Neuronal stem cell (in vitro differentiated cells): Measurements from ENCODE around the gene ZNF407.

Experiments
- DNase-seq: peaks from one replicate; pipeline ENCODE4 v3.0.0-alpha.2; 2013; ENCODE audit warnings: low spot score
- H2AFZ ChIP-seq: one replicate; pipeline ENCODE4 v1.6.1; 2013; ENCODE audit warnings: mild to moderate bottlenecking, low read length, inconsistent platforms
- H2AK5ac ChIP-seq: 2 replicates; pipeline ENCODE4 v1.6.1; 2013; ENCODE audit warnings: low read depth, mild to moderate bottlenecking, inconsistent platforms, low read length, moderate library complexity, mixed read lengths
- H2BK120ac ChIP-seq: 2 replicates; pipeline ENCODE4 v1.6.1; 2013; ENCODE audit warnings: low read depth, mild to moderate bottlenecking, inconsistent platforms, low read length, moderate library complexity, mixed read lengths
- H2BK12ac ChIP-seq: one replicate; pipeline ENCODE4 v1.6.1; 2013; ENCODE audit warnings: low read length, inconsistent platforms
- H2BK15ac ChIP-seq: 2 replicates; pipeline ENCODE4 v1.6.1; 2013; ENCODE audit warnings: mild to moderate bottlenecking, low read length, inconsistent platforms, mixed read lengths
- H2BK5ac ChIP-seq: one replicate; pipeline ENCODE4 v1.6.1; 2013; ENCODE audit warnings: inconsistent platforms, mild to moderate bottlenecking, low read length, moderate library complexity
- H3K14ac ChIP-seq: one replicate; pipeline ENCODE4 v1.6.1; 2013; ENCODE audit warnings: low read length, inconsistent platforms
- H3K18ac ChIP-seq: 2 replicates; pipeline ENCODE4 v1.6.1; 2013; ENCODE audit warnings: low read length, inconsistent platforms
- H3K23ac ChIP-seq: 2 replicates; pipeline ENCODE4 v1.6.1; 2013; ENCODE audit warnings: low read depth, mild to moderate bottlenecking, mixed read lengths, low read length, inconsistent platforms; ENCODE audit not compliant: poor library complexity
- H3K27ac ChIP-seq: replicated peaks from 3 replicates; pipeline ENCODE4 v1.5.1; 2013; ENCODE audit warnings: low read length, inconsistent platforms
- H3K27me3 ChIP-seq, 3 experiments: 2 replicates each; pipeline ENCODE4 v1.6.1; 2013; ENCODE audit warnings: low read length in 3 of 3, mild to moderate bottlenecking in 2 of 3, inconsistent platforms in 1 of 3, low read depth in 1 of 3, mixed read lengths in 1 of 3, moderate library complexity in 1 of 3; ENCODE audit not compliant: control insufficient read depth in 3 of 3, insufficient read depth in 3 of 3
- H3K36me3 ChIP-seq, 2 donors: replicated peaks in 1 of 2; 2 replicates each; pipeline ENCODE4 v1.6.1; 2013; ENCODE audit warnings: low read length in 2 of 2; ENCODE audit not compliant: control insufficient read depth in 2 of 2, insufficient read depth in 2 of 2
- H3K4ac ChIP-seq: 2 replicates; pipeline ENCODE4 v1.6.1; 2013; ENCODE audit warnings: inconsistent platforms, mild to moderate bottlenecking, low read length, moderate library complexity
- H3K4me1 ChIP-seq, 2 donors: 1 replicate in 1 of 2; 2 replicates in 1 of 2; pipeline ENCODE4 v1.6.1; 2013; ENCODE audit warnings: low read length in 2 of 2, low read depth in 1 of 2; ENCODE audit not compliant: control insufficient read depth in 2 of 2, insufficient read depth in 1 of 2
- H3K4me2 ChIP-seq: one replicate; pipeline ENCODE4 v1.6.1; 2013; ENCODE audit warnings: mild to moderate bottlenecking, low read length, inconsistent platforms; ENCODE audit not compliant: insufficient read depth, poor library complexity, severe bottlenecking
- H3K4me3 ChIP-seq, 2 donors: 2 replicates each; pipeline ENCODE4 v1.5.1; 2013; ENCODE audit warnings: low read length in 2 of 2, mild to moderate bottlenecking in 2 of 2, inconsistent platforms in 1 of 2, moderate library complexity in 1 of 2
- H3K79me1 ChIP-seq: one replicate; pipeline ENCODE4 v1.6.1; 2013; ENCODE audit warnings: low read depth, mild to moderate bottlenecking, inconsistent platforms, low read length, moderate library complexity
- H3K9ac ChIP-seq: one replicate; pipeline ENCODE4 v1.6.1; 2013; ENCODE audit warnings: mild to moderate bottlenecking, low read depth, low read length, inconsistent platforms; ENCODE audit not compliant: poor library complexity
- H3K9me3 ChIP-seq, 2 donors: replicated peaks in 1 of 2; 2 replicates each; pipeline versions ENCODE3 to v1.6.1; 2013; ENCODE audit warnings: low read length in 2 of 2, mild to moderate bottlenecking in 2 of 2, inconsistent platforms in 1 of 2, low read depth in 1 of 2, mixed read lengths in 1 of 2, moderate library complexity in 1 of 2; ENCODE audit not compliant: control insufficient read depth in 2 of 2, insufficient read depth in 1 of 2
- H4K8ac ChIP-seq: one replicate; pipeline ENCODE4 v1.6.1; 2013; ENCODE audit warnings: low read depth, mild to moderate bottlenecking, inconsistent platforms, low read length, moderate library complexity
- H4K91ac ChIP-seq: one replicate; pipeline ENCODE4 v1.6.1; 2013; ENCODE audit warnings: low read length, low read depth, mild to moderate bottlenecking, inconsistent platforms; ENCODE audit not compliant: poor library complexity
- WGBS, 2 donors: extraction: QIAGEN DNeasy Blood & Tissue Kit; methylation state at CpG; one replicate each; pipeline ENCODE4 v1.1.7; 2013; ENCODE audit warnings: missing lambda C conversion rate in 2 of 2, mixed read lengths in 1 of 2; ENCODE audit not compliant: insufficient read length in 2 of 2, insufficient replicate concordance in 1 of 2; ENCODE audit errors: extremely low coverage in 2 of 2; 5-methylcytosine and 5-hydroxymethylcytosine counted together

The ZNF407 gene

DNA sequence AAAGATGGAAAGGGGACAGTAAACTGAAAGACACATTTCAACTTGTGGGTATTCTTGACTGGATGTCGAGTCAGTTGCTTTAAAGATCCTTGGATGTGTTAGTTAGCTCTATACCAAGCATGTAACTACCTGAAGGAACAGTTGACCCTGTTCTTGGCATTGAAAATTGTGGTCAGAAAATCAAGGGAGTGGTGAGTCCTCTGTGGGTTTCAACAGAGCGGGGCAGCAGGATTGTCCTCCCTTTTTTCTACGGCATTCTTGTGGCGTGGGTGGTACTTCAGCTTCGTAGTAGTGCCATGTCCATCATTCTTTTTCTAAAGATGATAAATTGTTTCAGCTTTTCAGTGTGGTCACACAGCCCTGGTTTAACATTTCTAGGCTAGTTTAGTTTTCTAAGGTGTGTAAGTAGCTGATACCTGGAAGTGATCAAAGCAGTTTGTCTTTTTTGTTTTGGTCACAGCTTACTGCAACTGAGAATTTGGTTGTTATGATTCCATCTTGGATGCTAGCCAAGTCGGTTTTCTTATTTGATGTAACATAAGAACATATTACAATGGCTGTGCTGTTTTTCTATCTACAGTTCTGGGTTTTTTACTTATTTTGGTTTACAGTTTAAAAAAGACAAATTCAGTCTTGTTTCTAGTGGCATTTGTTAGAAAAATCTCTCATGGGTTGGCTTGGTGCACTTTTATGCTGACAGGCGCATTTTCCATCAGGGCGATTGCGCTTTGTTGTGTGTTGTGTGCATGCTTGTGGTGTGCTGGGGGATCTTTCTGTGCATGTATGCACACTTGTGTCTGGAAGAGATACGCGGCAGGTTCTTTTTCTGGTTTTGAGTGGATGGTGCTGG lies 84.7 kb downstream of the ZNF407 start:
- no peak overlapping the region for H4K8ac ChIP-seq
- no peaks in the 10 kb centered on the region for H3K36me3 ChIP-seq
- no peaks in the 10 kb centered on the region for H3K27me3 ChIP-seq
- H3K23ac ChIP-seq: no peak overlapping the region
- no peak overlapping the region for H2BK5ac ChIP-seq
- H2AFZ ChIP-seq: no peak overlapping the region
- no peak overlapping the region for H3K4me3 ChIP-seq
- H3K9ac ChIP-seq: no peak overlapping the region
- no peak overlapping the region for H2AK5ac ChIP-seq
- no peak overlapping the region for H3K4ac ChIP-seq
- H3K18ac ChIP-seq: no peak overlapping the region
- no peak overlapping the region for H3K4me2 ChIP-seq
- WGBS, 2 donors: no CpG with 5 or more reads among the region's 11 CpGs
- H3K79me1 ChIP-seq: no peaks in the 10 kb centered on the region
- no peak for DNase-seq
- no peak overlapping the region for H2BK15ac ChIP-seq
- H4K91ac ChIP-seq: no peak overlapping the region
- no peak overlapping the region for H2BK12ac ChIP-seq
- H3K4me1 ChIP-seq: no peaks in the 10 kb centered on the region
- H3K27ac ChIP-seq: no peak overlapping the region
- no peak overlapping the region for H3K14ac ChIP-seq
- peaks cover 4 to 5% of the 10 kb centered on the region in 2 donors for H3K9me3 ChIP-seq
- no peak overlapping the region for H2BK120ac ChIP-seq

DNA sequence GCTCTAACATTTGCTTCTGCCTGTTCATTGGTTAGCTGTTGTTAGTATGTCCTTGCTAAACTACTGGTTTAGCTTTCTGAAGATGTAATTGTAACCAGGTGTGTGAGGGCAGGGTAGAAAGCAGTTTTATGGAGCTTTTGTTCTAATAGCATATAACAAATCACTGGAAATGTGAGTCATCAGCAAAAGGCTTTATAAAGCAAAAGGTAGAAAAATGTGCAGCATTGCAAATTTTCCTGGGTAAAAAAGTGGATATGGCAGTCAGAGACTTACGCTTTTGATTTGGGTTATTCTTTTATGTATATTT lies 85.3 kb downstream of the ZNF407 start:
- no peak overlapping the region for H2BK12ac ChIP-seq
- H2AFZ ChIP-seq: no peak overlapping the region
- WGBS, 2 donors: no CpG with 5 or more reads among the region's 1 CpG
- H3K4me3 ChIP-seq: no peak overlapping the region
- no peak for DNase-seq
- no peak overlapping the region for H3K9ac ChIP-seq
- H3K14ac ChIP-seq: no peak overlapping the region
- no peaks in the 10 kb centered on the region for H3K4me1 ChIP-seq
- H3K4me2 ChIP-seq: no peak overlapping the region
- H3K27me3 ChIP-seq: no peaks in the 10 kb centered on the region
- no peaks in the 10 kb centered on the region for H3K36me3 ChIP-seq
- H4K91ac ChIP-seq: no peak overlapping the region
- H3K23ac ChIP-seq: no peak overlapping the region
- H3K27ac ChIP-seq: no peak overlapping the region
- no peak overlapping the region for H2BK5ac ChIP-seq
- H3K18ac ChIP-seq: no peak overlapping the region
- peaks cover 0 to 4% of the 10 kb centered on the region in 2 donors for H3K9me3 ChIP-seq
- H3K79me1 ChIP-seq: no peaks in the 10 kb centered on the region
- H4K8ac ChIP-seq: no peak overlapping the region
- H2AK5ac ChIP-seq: no peak overlapping the region
- H2BK120ac ChIP-seq: no peak overlapping the region
- H3K4ac ChIP-seq: no peak overlapping the region
- H2BK15ac ChIP-seq: no peak overlapping the region

DNA sequence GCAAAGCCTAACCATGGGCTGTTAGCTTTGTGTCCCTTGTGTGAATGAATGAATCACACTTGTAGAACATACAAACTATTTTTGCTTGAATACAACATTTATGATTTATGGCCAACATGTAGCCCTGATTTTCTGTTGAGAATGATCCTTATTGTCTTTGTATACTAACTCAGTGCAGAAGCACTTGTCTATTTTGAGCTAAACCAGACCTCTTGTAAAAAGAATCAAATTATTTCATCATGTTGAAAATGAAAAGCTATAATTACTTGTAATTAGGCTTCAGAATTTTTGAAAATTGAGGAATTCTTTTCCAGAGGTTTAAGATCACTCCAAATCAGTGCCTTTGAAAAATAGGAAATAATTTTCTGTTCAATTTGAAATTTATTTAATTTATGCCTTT lies 85.9 kb downstream of the ZNF407 start:
- Histone ChIP-seq H3K23ac (no peak overlapping the region), H2BK5ac (no peak overlapping the region), H3K27me3 (no peaks in the 10 kb centered on the region), H4K91ac (no peak overlapping the region), H3K9me3 (peaks cover 0 to 1% of the 10 kb centered on the region in 2 donors), H3K4me1 (no peaks in the 10 kb centered on the region), H2BK120ac (no peak overlapping the region), H3K4ac (no peak overlapping the region), H3K18ac (no peak overlapping the region), H3K79me1 (no peaks in the 10 kb centered on the region), H3K4me2 (no peak overlapping the region), H4K8ac (no peak overlapping the region), H2BK15ac (no peak overlapping the region), H3K9ac (no peak overlapping the region), H3K14ac (no peak overlapping the region), H3K27ac (no peak overlapping the region), H2AFZ (no peak overlapping the region), H2BK12ac (no peak overlapping the region), H2AK5ac (no peak overlapping the region), H3K36me3 (no peaks in the 10 kb centered on the region), H3K4me3 (no peak overlapping the region)
- no peak for DNase-seq

DNA sequence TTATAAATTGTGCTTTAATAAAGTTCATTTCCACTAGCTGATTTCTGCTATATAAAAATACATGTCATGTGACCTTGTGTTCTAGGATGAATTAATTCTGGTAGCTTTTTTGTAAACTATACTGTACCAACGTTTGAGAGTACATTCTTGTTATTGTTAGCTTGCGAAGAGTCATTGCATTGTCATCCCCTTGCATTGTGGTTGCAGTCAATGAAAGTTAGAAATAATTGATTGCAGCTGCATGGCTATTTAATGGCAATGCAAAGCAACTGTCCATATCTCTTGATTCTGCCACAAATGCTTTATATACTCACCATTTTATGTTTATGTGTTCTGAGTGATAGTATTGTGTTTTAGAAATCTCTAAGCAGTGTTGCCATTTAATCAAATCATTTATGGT lies 91.6 kb downstream of the ZNF407 start:
- peaks cover 0 to 1% of the 10 kb centered on the region in 2 donors for H3K9me3 ChIP-seq
- no peak overlapping the region for H3K14ac ChIP-seq
- H3K4me2 ChIP-seq: no peak overlapping the region
- no peaks in the 10 kb centered on the region for H3K4me1 ChIP-seq
- H2AK5ac ChIP-seq: no peak overlapping the region
- H2BK12ac ChIP-seq: no peak overlapping the region
- no peaks in the 10 kb centered on the region for H3K36me3 ChIP-seq
- no peak overlapping the region for H2BK120ac ChIP-seq
- H3K23ac ChIP-seq: no peak overlapping the region
- no peak overlapping the region for H3K27ac ChIP-seq
- H3K79me1 ChIP-seq: no peaks in the 10 kb centered on the region
- no peak overlapping the region for H3K4ac ChIP-seq
- WGBS, 2 donors: no CpG with 5 or more reads among the region's 2 CpGs
- no peak overlapping the region for H2BK5ac ChIP-seq
- H3K18ac ChIP-seq: no peak overlapping the region
- DNase-seq: no peak
- no peaks in the 10 kb centered on the region for H3K27me3 ChIP-seq
- no peak overlapping the region for H4K91ac ChIP-seq
- no peak overlapping the region for H3K4me3 ChIP-seq
- no peak overlapping the region for H4K8ac ChIP-seq
- H3K9ac ChIP-seq: no peak overlapping the region
- no peak overlapping the region for H2AFZ ChIP-seq
- no peak overlapping the region for H2BK15ac ChIP-seq
